ENCODE data around the gene FGF1.
"Not testable (repeated sequence)": the region's sequence is repeated elsewhere in the genome, so short reads cannot be mapped to it uniquely, and the experiment has no call there.

The FGF1 gene

DNA sequence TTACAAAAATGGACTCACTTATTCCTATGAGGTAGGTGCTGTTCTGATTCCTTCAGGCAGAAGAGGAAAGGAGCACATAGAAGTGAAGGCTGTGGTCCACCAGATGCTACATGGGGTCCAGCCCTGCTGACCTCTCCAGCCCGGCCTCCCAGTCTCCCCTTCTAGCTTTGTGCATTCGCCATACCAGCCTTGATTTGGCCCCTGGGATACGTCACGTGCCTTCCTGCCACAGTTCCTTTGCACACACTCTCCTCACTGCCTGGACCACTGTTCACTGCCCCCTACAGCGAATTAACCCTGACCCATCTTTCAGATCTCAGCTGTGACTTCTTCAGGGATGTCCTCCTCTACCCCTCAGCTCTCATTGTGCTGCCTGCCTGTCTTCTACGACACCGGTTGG, 32.6 kb downstream of the FGF1 start:
- no peak for TF ChIP-seq FOXK2 (IDR thresholded peaks at IDR 0.05)
- no peak for TF ChIP-seq FOXM1 (IDR thresholded peaks at IDR 0.05; ENCODE audit: borderline replicate concordance)
- no peak for TF ChIP-seq SP1 (IDR thresholded peaks at IDR 0.05)
- no peak for TF ChIP-seq CTBP1 (IDR thresholded peaks at IDR 0.05; ENCODE audit: borderline replicate concordance)
- no peak for DNase-seq (ENCODE audit: extremely low spot score)
- ChIA-PET POLR2A (no interaction called here), CTCF (interaction anchor here (0.6 to 1.5 kb wide), 5 partner anchors 9 to 60 kb away, joined by 3 to 7 read pairs (median 4); no protein-coding TSS in a partner anchor)

DNA sequence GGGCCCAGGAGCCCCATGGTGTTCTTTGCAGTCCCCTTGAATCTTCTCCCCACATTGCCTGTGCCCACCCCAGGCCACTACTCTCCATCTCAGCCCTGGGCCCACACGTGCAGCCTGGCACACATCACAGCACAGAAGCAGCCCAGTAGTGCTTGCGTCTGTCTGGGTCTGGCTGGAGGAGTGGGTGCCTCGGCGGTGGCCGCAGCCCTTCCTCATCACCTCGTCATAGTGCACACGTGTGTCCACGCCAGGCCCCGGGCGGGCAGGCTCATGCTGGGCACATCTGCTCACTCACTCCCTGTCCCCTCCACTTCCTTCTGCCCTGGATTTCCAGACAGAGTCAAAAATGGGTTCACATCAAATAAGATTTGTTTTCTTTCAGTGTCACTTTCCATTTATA, 33.3 kb downstream of the FGF1 start:
- POLR2A ChIA-PET: no interaction called here
- CTCF ChIA-PET: interaction anchor here (0.9 to 1.3 kb wide), 2 partner anchors 57 to 61 kb away, joined by 4 to 5 read pairs; no protein-coding TSS in a partner anchor
- TF ChIP-seq LEF1 (IDR thresholded peaks at IDR 0.05; ENCODE audit: borderline replicate concordance) (no peak), L3MBTL2 (conservative IDR thresholded peaks at IDR 0.05) (no peak), BHLHE40 (IDR thresholded peaks at IDR 0.05; ENCODE audit: borderline replicate concordance) (no peak), FOXM1 (IDR thresholded peaks at IDR 0.05; ENCODE audit: borderline replicate concordance) (no peak), ARNT (IDR thresholded peaks at IDR 0.05) (no peak), ELF4 (IDR thresholded peaks at IDR 0.05) (no peak)
- DNase-seq (ENCODE audit: extremely low spot score): no peak

DNA sequence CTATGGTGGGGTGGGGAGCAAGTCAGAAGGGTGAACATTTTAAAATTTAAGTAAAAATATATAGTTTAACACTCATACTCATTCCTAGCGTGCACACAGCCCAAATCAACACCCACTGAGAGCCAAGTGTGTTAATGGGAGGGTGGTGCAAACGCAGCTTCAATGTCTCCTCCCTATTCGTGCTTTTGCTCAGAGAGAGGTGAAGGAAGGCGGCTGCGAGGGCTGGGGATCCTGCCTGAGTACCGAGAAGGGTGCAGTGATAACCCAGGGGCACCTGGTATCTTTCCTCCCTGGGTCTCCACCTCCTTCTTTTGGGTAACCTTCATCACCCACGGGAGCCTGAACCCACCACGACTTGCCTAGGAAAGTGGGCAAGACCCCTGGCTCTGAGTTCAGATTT, 35.0 kb downstream of the FGF1 start:
- ChIA-PET POLR2A (no interaction called here), CTCF (interaction anchor here (0.6 to 1.3 kb wide), 3 partner anchors 18 to 40 kb away, joined by 3 read pairs; no protein-coding TSS in a partner anchor)
- no peak for DNase-seq (ENCODE audit: extremely low spot score)
- no peak for TF ChIP-seq SP1 (IDR thresholded peaks at IDR 0.05)
- TF ChIP-seq SUZ12 (IDR thresholded peaks at IDR 0.05): no peak
- TF ChIP-seq CTBP1 (IDR thresholded peaks at IDR 0.05; ENCODE audit: borderline replicate concordance): no peak
- no peak for TF ChIP-seq BHLHE40 (IDR thresholded peaks at IDR 0.05; ENCODE audit: borderline replicate concordance)
- no peak for TF ChIP-seq ELF4 (IDR thresholded peaks at IDR 0.05)
- TF ChIP-seq ARNT (IDR thresholded peaks at IDR 0.05): no peak
- TF ChIP-seq FOXA1 (IDR thresholded peaks at IDR 0.05): no peak
- TF ChIP-seq HDGF (IDR thresholded peaks at IDR 0.05; ENCODE audit: borderline replicate concordance): no peak
- TF ChIP-seq L3MBTL2 (conservative IDR thresholded peaks at IDR 0.05): no peak
- TF ChIP-seq LEF1 (IDR thresholded peaks at IDR 0.05; ENCODE audit: borderline replicate concordance): no peak
- no peak for TF ChIP-seq FOXM1 (IDR thresholded peaks at IDR 0.05; ENCODE audit: borderline replicate concordance)
- TF ChIP-seq, protein P1, sequence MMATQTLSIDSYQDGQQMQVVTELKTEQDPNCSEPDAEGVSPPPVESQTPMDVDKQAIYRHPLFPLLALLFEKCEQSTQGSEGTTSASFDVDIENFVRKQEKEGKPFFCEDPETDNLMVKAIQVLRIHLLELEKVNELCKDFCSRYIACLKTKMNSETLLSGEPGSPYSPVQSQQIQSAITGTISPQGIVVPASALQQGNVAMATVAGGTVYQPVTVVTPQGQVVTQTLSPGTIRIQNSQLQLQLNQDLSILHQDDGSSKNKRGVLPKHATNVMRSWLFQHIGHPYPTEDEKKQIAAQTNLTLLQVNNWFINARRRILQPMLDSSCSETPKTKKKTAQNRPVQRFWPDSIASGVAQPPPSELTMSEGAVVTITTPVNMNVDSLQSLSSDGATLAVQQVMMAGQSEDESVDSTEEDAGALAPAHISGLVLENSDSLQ (IDR thresholded peaks at IDR 0.05): no peak
- TF ChIP-seq FOXK2 (IDR thresholded peaks at IDR 0.05): no peak
- TF ChIP-seq ZNF384 (IDR thresholded peaks at IDR 0.05): no peak
- no peak for TF ChIP-seq NFRKB (IDR thresholded peaks at IDR 0.05)

DNA sequence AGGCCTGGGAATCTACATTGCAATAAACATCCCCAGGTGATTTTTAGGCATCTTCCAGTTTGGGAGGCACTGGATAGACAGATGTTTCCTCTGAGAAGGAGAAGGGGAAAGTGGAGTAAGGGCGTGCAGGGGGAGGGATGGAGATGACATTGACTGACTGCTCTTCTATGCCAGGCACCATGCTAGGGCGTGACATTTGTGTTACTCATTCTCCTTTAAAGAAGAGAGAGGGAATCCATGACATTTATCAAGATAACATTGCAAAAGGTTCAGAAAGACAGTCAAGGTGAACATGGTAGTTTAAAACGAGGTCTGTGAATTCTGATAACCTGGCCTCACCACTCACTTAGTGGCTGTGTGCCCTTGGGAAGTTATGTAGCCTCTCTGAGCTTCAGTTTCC, 35.8 kb downstream of the FGF1 start:
- POLR2A ChIA-PET: no interaction called here
- no peak for DNase-seq (ENCODE audit: extremely low spot score)
- CTCF ChIA-PET: interaction anchor here (0.6 to 1.0 kb wide), 2 partner anchors 16 to 19 kb away, joined by 3 to 4 read pairs; no protein-coding TSS in a partner anchor
- no peak for TF ChIP-seq LEF1 (IDR thresholded peaks at IDR 0.05; ENCODE audit: borderline replicate concordance)
- TF ChIP-seq ZNF384 (IDR thresholded peaks at IDR 0.05): no peak
- TF ChIP-seq SUZ12 (IDR thresholded peaks at IDR 0.05): no peak
- no peak for TF ChIP-seq FOXM1 (IDR thresholded peaks at IDR 0.05; ENCODE audit: borderline replicate concordance)
- TF ChIP-seq TARDBP (IDR thresholded peaks at IDR 0.05): no peak
- no peak for TF ChIP-seq CTBP1 (IDR thresholded peaks at IDR 0.05; ENCODE audit: borderline replicate concordance)
- no peak for TF ChIP-seq SP1 (IDR thresholded peaks at IDR 0.05)
- TF ChIP-seq BHLHE40 (IDR thresholded peaks at IDR 0.05; ENCODE audit: borderline replicate concordance): no peak
- TF ChIP-seq, protein P1 (IDR thresholded peaks at IDR 0.05): no peak
- no peak for TF ChIP-seq HDGF (IDR thresholded peaks at IDR 0.05; ENCODE audit: borderline replicate concordance)
- no peak for TF ChIP-seq ELF4 (IDR thresholded peaks at IDR 0.05)
- no peak for TF ChIP-seq L3MBTL2 (conservative IDR thresholded peaks at IDR 0.05)
- no peak for TF ChIP-seq ARNT (IDR thresholded peaks at IDR 0.05)

DNA sequence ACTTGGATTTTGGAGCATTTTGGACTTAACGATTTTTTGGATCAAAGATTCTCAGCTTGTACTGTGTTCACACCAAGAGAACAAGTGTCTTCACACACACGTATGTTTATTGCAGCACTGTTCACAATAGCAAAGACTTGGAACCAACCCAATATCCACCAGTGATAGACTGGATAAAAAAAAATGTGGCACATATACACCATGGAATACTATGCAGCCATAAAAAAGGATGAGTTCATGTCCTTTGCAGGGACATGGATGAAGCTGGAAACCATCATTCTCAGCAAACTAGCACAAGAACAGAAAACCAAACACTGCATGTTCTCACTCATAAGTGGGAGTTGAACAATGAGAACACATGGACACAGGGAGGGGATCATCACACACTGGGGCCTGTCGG, 37.8 kb downstream of the FGF1 start:
- DNase-seq (ENCODE audit: extremely low spot score); CTCF ChIA-PET; POLR2A ChIA-PET: not testable (repeated sequence)

DNA sequence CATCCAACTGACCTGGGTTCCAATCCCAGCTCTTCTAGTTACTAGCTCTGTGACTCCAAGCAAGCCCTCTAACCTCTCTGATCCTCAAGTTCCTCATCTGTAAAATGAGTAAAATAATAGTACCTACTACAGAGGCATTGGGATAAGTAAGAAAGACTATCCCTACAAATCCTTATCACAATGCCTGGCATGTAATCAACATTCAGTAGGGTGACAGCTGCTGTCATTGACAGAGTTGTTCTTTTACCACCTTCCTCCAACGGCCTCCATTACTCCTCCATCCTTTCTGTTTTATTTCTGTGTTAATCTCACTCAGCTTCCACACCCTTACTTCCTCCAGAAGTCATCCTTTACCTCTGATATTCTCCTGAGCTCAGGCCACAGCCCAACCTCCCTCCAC, 40.4 kb downstream of the FGF1 start:
- ChIA-PET POLR2A (interaction anchor here (1.2 kb wide), 1 partner anchor 29 kb away, joined by 3 read pairs; no protein-coding TSS in a partner anchor), CTCF (interaction anchor here (0.6 to 4.0 kb wide), 6 partner anchors 8 to 102 kb away, joined by 3 to 37 read pairs (median 6); no protein-coding TSS in a partner anchor)
- DNase-seq (ENCODE audit: extremely low spot score): no peak
- no peak for TF ChIP-seq SUZ12 (IDR thresholded peaks at IDR 0.05)
- TF ChIP-seq ELF4 (IDR thresholded peaks at IDR 0.05): no peak

DNA sequence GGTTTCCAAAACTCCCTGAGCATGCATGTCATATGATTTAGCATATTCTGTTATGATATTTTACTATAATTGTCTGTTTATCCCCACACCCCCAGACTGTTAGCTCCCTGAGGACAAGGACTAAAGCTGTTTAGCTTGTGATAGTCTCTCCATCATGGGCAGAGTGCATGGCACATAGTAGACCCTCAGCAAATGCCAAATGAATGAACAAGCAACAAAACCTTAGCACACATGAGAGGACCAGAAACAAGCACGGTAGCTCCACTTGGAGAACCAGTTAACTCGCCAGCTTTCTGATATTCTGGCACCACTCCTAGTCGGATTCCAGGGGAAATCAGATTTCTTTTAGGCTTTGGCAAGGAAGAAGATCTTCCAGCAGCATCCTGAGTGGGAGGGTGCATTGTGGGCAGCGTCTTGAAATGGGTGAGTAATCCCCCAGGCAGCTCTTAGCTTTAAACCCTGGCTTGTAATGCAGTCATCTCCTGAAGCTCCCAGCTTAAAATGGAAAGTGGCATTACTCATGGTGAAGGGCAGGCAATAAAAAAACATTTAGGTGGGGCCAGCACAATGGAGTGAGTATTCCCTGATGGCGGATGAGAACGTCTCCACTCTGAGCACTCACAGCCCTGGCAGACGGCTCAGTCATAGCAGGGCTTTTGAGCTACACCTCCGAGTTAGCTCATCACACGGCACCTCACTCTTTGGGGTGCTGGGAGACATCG, 41.1 kb downstream of the FGF1 start:
- TF ChIP-seq ZNF384 (IDR thresholded peaks at IDR 0.05): no peak
- TF ChIP-seq, protein P1 (IDR thresholded peaks at IDR 0.05): peak; percentile 74
- CTCF ChIA-PET: interaction anchor here (0.6 to 4.0 kb wide), 8 partner anchors 9 to 651 kb away, joined by 3 to 37 read pairs (median 5); no protein-coding TSS in a partner anchor
- POLR2A ChIA-PET: interaction anchor here (1.2 kb wide), 1 partner anchor 28 kb away, joined by 3 read pairs; no protein-coding TSS in a partner anchor
- peak; percentile 32 for DNase-seq (ENCODE audit: extremely low spot score)
